Measurements from ENCODE around the gene UGT1A9. TPM values are rescaled to one million over a fixed set of nuclear protein-coding genes. Genes with fewer than 3 reads are reported as not detected.

The UGT1A9 gene
- total and polyA plus RNA-seq, 7 donors = 0.36 TPM; not detected in 6

DNA sequence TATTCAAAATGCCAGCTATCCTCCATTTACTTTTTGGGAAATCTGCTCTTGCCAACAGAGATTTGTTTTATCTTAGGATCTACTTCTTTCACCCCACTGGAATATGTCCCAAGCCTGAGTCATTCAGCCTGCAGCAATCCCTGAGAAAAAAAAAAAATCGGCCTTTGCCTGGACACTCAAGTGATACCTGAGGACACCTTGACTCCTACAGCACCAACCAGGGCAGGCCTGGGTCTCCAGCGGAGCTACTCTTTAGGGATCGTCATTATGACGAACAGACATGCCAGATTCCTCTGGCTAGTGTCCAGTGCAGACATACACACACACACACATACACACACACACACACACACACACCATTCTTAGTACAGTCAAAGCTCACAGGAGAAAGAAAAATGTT lies 18.7 kb downstream of the UGT1A9 start:
- no peak for DNase-seq
- H3K27ac ChIP-seq = no peak overlapping the region
- H3K9me3 ChIP-seq = no peaks in the 10 kb centered on the region
- WGBS, 2 donors = 49 to 80% methylated on average over 4 of the region's 4 CpGs
- intact Hi-C loops (cut with DNase I) = no loop called here
- H3K4me3 ChIP-seq = no peak overlapping the region
- no peak for TF ChIP-seq EP300 (IDR thresholded peaks at IDR 0.05)
- TF ChIP-seq POLR2AphosphoS5 (IDR thresholded peaks at IDR 0.05) = no peak
- TF ChIP-seq POLR2A (IDR thresholded peaks at IDR 0.05) = no peak
- TF ChIP-seq, protein P1, sequence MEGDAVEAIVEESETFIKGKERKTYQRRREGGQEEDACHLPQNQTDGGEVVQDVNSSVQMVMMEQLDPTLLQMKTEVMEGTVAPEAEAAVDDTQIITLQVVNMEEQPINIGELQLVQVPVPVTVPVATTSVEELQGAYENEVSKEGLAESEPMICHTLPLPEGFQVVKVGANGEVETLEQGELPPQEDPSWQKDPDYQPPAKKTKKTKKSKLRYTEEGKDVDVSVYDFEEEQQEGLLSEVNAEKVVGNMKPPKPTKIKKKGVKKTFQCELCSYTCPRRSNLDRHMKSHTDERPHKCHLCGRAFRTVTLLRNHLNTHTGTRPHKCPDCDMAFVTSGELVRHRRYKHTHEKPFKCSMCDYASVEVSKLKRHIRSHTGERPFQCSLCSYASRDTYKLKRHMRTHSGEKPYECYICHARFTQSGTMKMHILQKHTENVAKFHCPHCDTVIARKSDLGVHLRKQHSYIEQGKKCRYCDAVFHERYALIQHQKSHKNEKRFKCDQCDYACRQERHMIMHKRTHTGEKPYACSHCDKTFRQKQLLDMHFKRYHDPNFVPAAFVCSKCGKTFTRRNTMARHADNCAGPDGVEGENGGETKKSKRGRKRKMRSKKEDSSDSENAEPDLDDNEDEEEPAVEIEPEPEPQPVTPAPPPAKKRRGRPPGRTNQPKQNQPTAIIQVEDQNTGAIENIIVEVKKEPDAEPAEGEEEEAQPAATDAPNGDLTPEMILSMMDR (IDR thresholded peaks at IDR 0.05) = no peak
- no peaks in the 10 kb centered on the region for H3K36me3 ChIP-seq
- H3K27me3 ChIP-seq = no peaks in the 10 kb centered on the region
- no peaks in the 10 kb centered on the region for H3K4me1 ChIP-seq

DNA sequence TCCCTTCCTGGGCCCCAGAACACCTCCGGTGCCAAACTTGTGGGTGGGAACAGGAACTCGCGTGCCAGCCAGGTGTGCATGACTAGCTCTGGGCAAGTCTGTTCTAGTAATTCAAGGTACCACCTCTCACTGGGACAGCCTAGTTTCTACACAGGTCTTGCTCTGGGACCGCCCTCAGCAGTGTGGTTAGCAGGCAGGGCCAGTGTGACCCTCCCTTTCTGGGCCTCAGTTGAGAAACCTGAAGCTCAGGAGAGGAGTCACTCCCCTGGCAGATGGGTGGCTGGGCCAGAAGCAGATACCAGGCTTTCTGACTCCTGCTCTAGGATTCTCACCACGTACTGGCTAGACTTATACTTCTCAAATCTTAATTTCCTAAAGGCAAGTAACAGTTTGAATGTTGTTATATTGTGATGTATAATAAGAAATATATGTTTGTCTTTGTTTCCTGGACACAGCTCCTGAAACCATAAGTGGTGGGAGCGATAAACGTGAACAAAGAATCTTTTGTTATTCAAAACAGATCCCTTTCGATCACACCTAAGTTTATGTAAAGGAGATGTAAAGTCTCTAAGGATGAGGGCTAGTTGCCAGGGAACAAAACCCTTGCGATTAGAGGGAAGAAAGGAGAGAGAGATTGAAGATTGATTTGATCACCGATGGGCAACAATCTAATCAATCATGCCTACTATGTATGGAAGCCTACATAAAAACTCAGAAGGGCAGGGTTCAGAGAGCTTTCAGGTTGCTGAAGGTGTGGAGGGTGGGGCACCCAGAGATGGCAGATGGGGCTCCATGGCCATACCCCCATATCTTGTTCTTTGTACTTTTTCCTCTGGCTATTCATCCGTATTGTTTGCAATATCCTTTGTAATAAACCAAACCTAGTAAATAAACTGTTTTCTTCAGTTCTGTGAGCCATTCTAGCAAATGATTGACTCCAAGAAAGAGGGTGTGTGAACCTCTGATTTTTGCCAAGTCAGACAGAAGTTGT lies 20.0 kb downstream of the UGT1A9 start:
- H3K36me3 ChIP-seq = no peaks in the 10 kb centered on the region
- WGBS, 2 donors = 15 to 67% methylated on average over 11 of the region's 11 CpGs
- TF ChIP-seq POLR2A (IDR thresholded peaks at IDR 0.05) = no peak
- no peak for TF ChIP-seq EP300 (IDR thresholded peaks at IDR 0.05)
- TF ChIP-seq POLR2AphosphoS5 (IDR thresholded peaks at IDR 0.05) = no peak
- TF ChIP-seq, protein P1 (IDR thresholded peaks at IDR 0.05) = no peak
- no peak overlapping the region for H3K4me3 ChIP-seq
- H3K27ac ChIP-seq = no peak overlapping the region
- H3K9me3 ChIP-seq = no peaks in the 10 kb centered on the region
- DNase-seq = no peak
- H3K27me3 ChIP-seq = no peaks in the 10 kb centered on the region
- no peaks in the 10 kb centered on the region for H3K4me1 ChIP-seq
- intact Hi-C loops (cut with DNase I) = no loop called here

DNA sequence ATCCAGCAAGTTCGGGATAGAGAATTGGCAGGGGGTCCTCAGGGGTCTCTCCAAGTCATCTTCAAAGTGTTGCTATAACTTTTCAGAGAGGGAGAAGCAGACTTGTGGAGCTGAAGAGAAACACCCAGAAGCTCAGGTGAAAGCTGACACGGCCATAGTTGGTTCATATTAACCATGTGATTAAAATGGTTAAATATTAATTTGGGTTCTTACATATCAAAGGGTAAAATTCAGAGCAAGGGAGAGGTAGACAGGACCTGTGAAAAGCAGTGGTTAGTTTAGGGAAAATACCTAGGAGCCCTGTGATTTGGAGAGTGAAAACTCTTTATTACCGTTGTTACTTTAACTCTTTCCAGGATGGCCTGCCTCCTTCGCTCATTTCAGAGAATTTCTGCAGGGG lies 20.9 kb downstream of the UGT1A9 start, which contains the start of gene UGT1A6:
UGT1A6 (plus strand) TSS at position 243 of the 400 bp plus-strand sequence; CDS start at position 358, 115 bp downstream.
- TF ChIP-seq POLR2AphosphoS5 (IDR thresholded peaks at IDR 0.05) (no peak), EP300 (IDR thresholded peaks at IDR 0.05) (no peak), POLR2A (IDR thresholded peaks at IDR 0.05) (no peak)
- TF ChIP-seq, protein P1 (IDR thresholded peaks at IDR 0.05) = no peak
- DNase-seq = no peak
- Histone ChIP-seq H3K27ac (no peak within 1 kb of the TSS), H3K4me1 (no peaks in the 10 kb centered on the region), H3K4me3 (no peak within 1 kb of the TSS), H3K36me3 (no peaks in the 10 kb centered on the region), H3K9me3 (no peaks in the 10 kb centered on the region), H3K27me3 (no peaks in the 10 kb centered on the region)
- 19 to 79% methylated on average over 4 of the region's 4 CpGs for WGBS, 2 donors
- intact Hi-C loops (cut with DNase I) = no loop called here

DNA sequence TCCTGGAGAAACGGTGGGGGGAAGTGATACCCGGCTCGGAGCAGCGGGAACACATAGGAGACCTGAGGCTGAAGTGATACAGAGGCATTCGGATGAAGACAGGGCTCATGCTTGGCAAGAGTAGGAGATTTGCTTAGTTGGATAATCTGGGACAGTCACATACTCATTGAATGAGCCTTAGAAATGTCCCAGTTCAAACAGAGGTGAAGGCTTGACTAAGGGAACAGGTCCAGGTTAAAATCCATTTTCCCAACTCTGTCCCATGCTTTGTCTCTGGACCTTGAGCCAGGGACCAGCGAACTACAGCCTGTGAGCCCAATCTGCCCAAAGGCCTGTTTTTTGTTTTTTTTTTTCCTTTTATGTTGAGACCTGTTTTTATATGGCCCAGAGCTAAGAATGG lies 22.3 kb downstream of the UGT1A9 start:
- DNase-seq = no peak
- TF ChIP-seq, protein P1 (IDR thresholded peaks at IDR 0.05) = no peak
- TF ChIP-seq POLR2AphosphoS5 (IDR thresholded peaks at IDR 0.05) = no peak
- no peak for TF ChIP-seq EP300 (IDR thresholded peaks at IDR 0.05)
- TF ChIP-seq POLR2A (IDR thresholded peaks at IDR 0.05) = no peak
- Histone ChIP-seq H3K4me3 (no peak overlapping the region), H3K9me3 (no peaks in the 10 kb centered on the region), H3K27ac (no peak overlapping the region), H3K36me3 (no peaks in the 10 kb centered on the region), H3K4me1 (no peaks in the 10 kb centered on the region), H3K27me3 (no peaks in the 10 kb centered on the region)
- intact Hi-C loops (cut with DNase I) = no loop called here
- 70 to 81% methylated on average over 6 of the region's 6 CpGs for WGBS, 2 donors
